Suprapubic skin (tissue), 3 donors: Measurements from ENCODE around the gene ANKRD11.

Source experiments
- POLR2A ChIP-seq, 2 donors: fragments of 450-650 bp; IDR thresholded peaks; one replicate each; pipeline ENCODE4 v1.6.1; 2017; ENCODE audit warnings: antibody characterized with exemption in 2 of 2, mild to moderate bottlenecking in 2 of 2, moderate library complexity in 2 of 2
- TF ChIP-seq, protein P1 (sequence below), 2 donors: fragments of 200-600 bp in 1 of 2; fragments of 450-650 bp in 1 of 2; sonication (generic) in 1 of 2; IDR thresholded peaks; one replicate each; pipeline ENCODE4 v1.5.1; 2016 to 2019; ENCODE audit warnings: antibody characterized with exemption in 2 of 2, mild to moderate bottlenecking in 1 of 2, moderate library complexity in 1 of 2

DNA sequence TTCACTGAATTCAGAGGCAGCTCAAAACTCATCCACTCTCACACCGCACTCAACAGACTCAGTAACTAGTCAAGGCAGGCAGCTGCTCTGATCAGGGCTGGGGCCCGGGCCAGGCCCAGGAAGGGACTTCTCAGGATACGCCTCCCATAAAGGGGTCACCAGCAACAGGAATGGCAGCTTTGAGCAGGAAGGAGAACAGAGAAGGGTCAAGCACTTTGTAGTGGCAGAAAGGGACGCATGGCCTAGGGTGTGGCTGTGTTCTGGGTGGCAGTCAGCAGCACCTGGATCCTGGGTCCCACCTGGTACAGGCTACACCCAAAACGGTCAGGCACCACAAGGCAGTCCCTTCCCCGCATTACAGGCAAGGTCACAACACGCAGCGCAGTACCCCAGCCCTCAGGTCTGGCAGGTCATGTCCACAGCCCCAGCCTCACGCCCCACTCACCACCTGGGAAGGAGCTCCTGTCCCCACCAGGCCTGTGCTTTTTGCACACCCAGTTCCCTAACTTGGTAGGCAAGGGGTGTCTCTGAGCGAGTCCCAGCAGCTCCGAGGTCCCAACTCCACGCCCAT, 173.2 kb downstream of the ANKRD11 start:
- TF ChIP-seq, protein P1, sequence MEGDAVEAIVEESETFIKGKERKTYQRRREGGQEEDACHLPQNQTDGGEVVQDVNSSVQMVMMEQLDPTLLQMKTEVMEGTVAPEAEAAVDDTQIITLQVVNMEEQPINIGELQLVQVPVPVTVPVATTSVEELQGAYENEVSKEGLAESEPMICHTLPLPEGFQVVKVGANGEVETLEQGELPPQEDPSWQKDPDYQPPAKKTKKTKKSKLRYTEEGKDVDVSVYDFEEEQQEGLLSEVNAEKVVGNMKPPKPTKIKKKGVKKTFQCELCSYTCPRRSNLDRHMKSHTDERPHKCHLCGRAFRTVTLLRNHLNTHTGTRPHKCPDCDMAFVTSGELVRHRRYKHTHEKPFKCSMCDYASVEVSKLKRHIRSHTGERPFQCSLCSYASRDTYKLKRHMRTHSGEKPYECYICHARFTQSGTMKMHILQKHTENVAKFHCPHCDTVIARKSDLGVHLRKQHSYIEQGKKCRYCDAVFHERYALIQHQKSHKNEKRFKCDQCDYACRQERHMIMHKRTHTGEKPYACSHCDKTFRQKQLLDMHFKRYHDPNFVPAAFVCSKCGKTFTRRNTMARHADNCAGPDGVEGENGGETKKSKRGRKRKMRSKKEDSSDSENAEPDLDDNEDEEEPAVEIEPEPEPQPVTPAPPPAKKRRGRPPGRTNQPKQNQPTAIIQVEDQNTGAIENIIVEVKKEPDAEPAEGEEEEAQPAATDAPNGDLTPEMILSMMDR (IDR thresholded peaks at IDR 0.05), result no peak
- TF ChIP-seq POLR2A (IDR thresholded peaks at IDR 0.05), result no peak
